Anterior cingulate cortex (tissue), 58 donors: ENCODE measurements around the gene ZNF860.

Source experiments
- DNase-seq, 58 donors: peaks; one replicate each; lab custom pipeline; 2025; lab: John Stamatoyannopoulos, UW

ZNF860 gene

DNA sequence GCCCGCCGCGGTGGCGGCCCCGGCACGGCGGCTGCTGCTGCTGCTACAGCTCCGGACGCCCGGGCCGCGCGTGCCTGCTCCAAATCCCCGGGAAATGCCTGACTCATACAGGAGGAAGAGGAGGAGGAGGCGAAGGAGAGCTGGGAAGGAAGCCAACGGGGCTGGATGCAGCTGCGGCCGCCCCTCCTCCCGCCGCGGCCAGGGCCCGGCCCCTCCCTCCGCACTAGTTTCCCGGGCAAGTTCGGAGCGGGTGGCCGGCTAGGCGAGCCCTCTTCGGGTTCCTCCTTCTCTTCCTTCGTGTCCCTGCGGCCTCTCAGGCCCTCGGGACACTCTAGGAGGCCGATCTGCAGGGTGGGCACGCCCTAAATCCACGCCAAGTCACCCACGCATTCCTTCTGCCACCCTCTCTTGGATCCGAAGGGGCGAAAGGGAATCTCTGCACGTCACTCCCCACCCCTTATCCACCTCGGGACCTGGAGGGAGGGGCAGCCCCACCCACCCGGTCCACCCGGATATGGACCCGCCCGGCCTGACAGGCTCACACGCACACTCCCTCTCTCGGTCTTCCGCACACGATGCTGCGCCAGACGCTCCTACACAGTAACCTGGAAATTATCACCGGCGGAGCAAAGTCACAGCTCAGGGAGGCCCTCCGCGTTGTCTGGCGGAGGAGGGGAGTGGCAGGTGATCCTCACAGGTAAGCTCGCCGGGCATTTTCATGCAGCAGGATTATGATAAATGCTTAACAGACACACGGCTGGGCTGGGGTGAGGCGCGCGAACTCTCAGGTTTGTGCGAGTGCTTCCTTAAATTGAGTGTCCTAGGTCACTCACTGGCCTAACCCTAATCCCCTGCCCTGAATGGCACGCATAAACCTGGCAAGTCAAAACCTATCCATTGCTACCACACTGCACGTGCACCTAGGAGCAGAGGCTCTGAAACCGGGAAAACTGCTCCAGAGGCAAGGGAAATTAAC, at the start of gene ZNF860, which contains the start of gene OSBPL10:
ZNF860 (plus strand) TSS at position 545 of the 976 bp plus-strand sequence. CDS start 7,330 bp downstream, outside the sequence.
OSBPL10 (minus strand) TSS at position 57 of the 976 bp plus-strand sequence. CDS start 83 bp downstream, outside the sequence.
- peak in 55 of 58 donors; percentile 8 to 86 (median 53) for DNase-seq

DNA sequence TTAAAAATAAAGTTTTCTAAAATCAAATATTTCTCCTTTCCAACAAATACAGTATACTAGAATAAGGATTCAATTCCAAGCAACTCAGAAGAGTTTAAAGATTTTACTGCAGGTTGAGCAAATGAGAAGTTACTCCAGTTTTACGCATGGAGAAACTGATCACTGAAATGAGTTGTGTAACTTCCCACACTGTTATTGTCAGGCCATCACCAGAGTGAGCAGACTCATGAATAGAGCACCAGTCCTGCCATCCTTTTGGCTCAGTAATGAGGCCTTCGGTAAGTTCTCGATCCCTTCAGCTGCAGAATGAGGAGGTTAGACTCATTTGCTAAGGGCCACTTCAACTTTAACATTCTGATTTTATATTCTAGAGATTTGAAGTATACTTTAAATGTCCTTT, 48.6 kb upstream of the ZNF860 start:
- DNase-seq, result no peak

DNA sequence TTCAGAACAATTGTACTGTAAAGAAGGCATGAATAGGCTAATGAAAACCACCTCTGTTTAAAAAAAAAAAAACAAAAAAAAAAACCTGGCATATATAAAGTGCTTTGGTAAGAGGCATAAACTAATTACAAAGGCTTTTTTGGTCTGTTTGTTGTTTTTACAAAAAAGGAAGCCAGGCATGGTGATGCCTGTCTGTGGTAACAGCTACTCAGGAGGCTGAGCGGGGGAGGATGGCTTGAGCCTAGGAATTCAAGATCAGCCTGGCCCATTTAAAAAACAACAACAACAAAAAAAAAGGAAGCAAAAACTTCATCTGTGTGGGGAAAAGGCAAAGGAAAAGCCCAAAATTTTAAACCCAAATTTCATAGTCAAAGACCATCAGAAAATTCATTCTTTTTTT, 47.5 kb upstream of the ZNF860 start:
- DNase-seq, result no peak

DNA sequence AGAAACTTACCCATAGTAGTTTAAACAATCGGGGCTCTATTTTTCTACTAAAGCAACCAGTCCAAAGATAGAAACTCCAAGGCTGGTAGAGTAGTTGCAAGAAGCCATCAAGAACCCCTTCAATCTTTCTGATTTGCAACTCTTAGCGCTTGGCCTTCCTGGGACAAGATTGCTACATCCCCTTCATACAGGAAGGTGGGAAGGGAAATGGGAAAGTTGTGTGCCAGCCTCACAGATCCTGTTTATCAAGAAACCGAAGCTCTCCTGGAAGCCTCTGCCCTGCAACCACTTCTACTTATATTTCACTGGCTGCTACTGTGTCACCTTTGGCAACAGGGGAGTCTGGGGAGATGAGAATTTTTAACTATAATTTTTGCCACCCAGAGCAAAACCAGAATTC, 46.7 kb upstream of the ZNF860 start:
- no peak for DNase-seq

DNA sequence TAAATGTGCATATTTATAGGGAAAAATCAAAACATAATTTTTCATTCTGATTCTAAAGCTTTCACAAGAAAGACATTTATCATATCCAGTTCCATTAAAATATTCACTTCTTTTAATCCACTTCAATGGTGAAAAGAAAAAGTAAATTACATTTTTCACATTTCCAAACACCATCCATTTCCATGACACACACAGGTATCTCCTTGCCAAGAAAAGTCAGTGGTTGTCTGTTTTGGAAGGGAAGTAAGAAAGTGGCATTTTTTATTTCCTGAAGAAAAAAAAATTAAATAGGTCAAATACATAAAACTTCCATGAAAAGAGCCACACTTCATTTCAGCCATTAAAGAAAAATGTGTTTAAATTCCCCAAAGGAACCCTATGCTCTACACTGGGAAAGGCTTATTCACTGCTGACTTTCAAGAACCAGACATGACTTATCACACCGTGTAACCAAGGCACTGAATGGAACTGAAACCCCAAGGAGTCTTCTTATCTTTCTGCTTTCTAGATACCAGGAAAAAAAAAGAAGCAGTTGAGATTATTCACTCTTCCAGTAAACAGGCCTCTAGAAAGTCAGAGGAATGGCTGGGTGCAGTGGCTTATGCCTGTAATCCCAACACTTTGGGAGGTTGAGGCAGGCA, 45.0 kb upstream of the ZNF860 start:
- DNase-seq, result no peak

DNA sequence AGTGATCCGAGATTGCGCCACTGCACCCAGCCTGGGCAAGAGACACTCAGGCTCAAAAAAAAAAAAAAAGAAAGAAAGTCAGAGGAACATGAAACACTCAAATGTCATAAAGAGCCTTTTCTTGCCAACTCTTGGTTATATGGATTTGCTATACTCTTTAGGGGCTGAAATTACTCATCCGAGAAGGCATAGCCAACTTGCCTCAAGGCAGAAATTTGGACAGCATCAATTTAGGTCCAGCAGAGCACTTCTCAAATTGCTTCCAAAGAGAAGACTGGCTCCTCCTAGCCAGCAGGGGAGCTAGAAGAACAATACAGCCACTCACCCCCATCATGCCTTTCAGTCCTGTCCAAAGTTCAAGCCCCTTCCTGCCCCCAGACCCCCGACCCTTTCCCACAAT, 44.3 kb upstream of the ZNF860 start:
- no peak for DNase-seq

DNA sequence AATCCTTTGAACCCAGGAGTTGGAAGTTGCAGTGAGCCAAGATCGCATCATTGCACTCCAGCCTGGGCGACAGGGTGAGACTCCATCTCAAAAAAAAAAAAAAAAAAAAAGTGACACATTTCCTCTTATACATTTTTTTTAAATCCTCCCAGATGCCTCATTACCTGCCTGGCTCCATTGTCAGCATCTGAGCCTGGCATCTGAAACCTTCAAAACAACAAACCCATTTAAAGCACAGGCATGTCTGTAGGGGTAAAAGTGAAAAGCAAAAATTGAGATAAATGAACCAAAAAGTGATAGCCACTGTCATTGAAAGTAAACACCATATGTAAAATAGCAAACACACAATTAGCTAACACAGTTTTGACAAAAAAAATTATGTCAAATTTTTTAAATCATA, 39.1 kb upstream of the ZNF860 start:
- no peak for DNase-seq

DNA sequence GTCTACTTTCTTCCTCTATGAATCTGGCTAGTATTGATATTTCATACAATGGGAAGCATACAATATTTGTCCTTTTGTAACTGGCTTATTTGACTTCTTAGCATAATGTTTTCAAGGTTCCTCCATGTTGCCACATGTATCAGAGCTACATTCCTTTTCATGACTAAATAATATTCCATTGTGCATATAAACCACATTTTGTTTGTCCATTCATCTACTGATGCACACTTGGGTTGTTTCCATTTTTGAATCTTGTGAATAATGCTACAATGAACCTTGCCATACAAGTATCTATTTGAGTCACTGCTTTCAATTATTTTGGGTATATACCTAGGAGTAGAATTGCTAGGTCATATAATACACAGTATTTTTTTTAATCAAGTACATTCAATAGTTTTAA, 38.5 kb upstream of the ZNF860 start:
- DNase-seq, result no peak

DNA sequence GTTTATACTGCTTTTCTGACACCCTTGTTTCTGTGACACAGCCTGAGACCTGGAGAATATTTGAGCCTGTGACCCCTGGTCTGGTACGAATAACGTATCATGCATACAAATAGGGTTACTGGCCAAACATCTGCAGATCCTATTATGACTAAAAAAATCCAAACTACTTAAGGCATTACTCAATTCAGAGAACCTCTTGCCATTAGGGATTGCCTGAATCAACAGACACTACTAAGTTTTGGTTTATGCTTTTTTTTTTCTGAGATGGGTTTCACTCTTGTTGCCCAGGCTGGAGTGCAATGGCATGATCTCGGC, 35.9 kb upstream of the ZNF860 start:
- DNase-seq, result no peak

DNA sequence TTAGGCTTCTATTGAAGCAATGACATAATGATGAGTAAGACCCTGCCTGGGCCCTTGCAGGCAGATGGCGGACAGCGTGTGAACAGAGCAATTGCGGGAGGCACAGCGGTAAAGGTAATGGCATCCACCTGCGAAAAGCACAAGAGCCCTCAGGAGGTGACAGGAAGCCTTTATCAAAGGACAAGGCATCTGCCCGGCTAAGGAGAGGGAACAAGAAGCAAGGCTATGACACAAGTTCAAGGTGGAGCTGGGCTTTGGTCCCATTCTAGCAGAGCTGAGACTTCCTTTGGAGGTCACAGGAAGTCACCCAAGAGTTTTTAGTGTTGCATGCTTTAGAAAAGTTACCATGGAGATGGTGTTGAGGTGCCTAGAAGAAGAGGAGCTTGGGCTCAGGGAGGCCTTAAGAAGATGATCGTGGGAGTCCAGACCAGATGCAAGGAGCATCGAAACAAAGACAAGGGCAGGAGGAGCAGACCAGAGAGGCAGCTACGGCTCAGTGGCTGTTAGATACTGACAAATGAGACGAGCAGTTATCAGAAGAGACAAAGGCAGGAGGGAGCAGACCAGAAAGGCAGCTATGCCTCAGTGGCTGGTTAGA, 35.0 kb upstream of the ZNF860 start:
- no peak for DNase-seq

DNA sequence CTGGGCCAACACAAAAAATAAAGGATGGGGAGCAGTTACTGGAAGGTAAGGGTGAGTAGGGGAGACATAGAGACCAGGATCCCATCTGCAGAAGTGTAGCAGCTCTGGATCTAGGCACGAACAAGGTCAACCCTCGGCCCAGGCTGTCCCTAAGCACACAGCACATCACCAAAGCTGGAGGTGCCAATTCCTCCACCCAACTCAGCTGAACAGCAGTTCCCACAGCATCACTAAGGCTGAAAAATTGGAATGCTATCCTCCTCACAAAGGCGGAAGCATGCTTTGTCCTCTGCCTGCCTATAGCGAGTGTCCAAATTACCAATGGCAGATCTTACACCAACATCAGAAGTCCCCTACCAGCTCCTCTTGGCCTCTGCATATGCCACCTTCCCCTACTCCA, 34.4 kb upstream of the ZNF860 start:
- no peak for DNase-seq

DNA sequence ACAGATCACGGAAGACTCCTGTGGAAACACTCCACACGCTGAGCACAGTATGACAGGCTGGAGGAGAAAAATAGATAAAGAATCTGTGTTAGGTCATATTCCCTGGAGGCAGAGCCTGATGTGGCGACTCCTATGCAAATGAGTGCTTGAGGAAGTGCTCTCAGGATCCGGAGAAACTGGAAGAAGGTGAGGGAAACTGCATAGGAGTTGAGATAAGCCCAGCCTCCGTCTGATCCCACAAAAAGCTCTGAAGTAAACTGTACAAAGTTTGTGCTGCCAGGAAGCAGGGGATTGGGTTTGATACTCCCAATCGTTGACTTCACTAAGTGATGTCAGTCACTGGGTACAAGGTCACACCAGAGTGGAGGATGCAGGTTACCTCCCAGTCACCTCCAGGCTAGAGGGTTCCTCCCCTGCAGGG, 33.9 kb upstream of the ZNF860 start:
- DNase-seq, result no peak

DNA sequence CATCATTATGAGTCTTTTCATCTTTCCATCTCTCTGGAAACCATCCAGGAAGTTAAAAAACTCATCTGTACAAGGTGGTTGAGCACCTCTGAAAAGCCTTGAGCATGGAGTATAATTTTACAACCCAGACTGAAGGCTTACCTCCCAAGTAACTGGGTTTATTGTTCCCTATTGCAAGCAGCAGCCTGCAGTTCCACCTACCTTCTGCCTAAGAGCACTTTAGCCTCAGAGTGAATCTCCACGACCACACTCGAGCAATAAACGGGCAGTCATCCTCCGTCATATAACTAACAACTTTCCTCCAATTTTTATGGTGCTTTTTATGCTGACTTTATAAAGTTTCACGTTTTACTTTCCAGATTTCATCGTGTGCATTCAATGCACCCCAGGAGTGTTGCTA, 33.3 kb upstream of the ZNF860 start:
- DNase-seq, result no peak

DNA sequence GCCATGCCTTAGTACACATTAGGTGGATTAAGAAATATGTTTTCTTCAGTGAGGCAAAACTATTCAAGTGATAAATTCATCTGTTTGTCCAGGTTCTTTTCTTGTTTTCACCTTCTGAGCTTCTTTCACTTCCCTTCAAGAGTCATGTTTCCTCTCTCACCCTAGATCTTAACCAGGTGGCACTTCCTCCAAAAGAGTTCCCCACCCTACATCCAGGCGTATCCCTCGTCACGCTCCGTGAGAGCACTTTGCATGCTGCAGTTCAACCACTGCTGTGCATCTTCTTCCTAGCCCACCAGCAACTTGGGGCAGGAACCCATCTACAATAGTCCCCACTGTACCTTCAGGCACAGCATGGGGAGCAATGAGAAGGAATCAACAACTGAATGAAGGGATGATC, 29.3 kb upstream of the ZNF860 start:
- DNase-seq, result no peak

DNA sequence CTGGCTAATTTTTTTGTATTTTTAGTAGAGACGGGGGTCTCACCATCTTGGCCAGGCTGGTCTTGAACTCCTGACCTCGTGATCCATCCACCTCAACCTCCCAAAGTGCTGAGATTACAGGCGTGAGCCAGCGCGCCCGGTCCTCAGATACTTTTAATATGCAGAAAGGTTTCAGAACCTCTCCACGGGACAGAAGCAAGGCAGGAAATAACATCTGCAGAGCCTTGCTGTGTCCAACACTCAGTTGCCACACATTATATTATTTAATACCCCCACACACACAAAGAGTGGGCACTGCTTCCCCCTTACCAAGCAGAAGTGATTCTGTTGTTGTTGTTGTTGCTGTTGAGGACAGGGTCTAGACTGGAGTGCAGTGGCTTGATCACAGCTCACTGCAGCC, 28.5 kb upstream of the ZNF860 start:
- no peak for DNase-seq

DNA sequence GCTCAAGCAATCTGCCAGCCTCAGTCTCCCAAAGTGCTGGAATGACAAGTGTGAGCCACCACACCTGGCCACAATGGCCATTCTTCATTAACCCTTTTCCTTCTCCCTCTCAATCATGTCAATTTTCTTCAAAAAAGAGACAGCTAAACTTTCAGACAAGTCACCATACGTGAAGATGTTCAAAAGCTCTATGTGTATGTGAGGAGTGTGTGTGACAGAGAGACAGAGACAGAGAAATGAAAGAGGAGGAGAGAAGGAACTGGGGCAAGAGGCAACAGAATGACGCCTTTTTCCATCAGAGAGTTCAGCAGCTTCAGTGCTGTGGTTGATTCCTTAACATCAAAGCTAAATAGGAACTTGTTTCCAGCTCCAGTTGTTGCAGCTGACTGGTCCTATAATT, 27.9 kb upstream of the ZNF860 start:
- no peak for DNase-seq

DNA sequence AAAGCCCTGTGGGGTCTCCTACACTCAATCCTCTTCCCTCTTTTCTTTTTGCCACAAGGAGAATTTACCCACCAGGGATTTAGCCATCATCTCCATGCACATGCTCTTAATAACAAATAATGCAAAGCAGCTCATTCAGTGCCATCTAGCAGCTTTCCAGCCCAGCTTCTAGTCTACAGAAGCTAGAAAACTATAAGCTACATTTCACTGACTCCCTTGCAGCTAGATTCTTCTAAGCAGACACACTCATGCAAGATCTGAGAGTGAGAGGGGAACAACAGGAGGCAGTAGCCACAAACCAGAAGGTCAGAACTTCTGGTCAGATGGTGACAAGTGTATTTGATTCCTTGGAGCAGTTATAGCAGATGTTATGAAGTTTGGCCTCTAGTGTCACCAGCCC, 26.0 kb upstream of the ZNF860 start:
- DNase-seq, result no peak

DNA sequence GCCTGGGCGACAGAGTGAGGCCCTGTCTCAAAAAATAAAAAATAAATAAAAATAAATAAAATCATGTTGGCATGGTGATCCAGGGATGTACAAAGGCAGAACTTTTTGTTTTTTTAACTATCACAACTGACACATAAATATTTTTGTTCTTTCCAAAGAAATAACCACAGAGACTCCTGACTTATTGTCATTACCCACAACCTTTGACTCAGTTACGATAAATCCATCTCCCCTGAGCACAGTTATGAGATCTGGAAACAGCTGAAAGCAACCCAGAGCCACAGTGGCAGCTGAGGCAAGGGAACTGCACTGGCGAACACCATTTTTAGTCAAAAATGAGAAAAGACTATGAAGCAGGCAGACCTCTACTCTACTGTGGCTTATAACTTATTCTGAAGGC, 24.4 kb upstream of the ZNF860 start:
- DNase-seq, result no peak

DNA sequence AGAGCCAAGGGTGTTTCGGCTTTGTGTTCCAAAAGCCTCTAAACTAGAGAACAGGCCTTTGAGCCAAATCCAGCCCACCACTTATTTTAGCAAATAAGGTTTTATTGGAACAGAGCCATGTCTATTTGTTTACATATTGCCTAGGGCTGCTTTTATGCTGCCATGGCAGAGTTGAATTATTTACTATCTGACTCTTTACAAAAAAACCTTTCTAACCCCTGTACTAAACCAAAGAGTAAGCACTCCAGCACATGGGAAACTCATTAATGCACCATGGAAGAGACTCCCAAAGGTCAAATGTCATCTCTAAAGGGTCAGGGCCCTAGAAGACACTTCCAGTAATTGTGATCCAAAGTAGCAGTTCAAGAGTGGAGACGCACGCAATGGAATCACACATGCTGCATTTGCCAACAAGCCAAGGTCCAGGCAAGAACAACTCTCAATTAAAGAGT, 22.8 kb upstream of the ZNF860 start:
- no peak for DNase-seq

DNA sequence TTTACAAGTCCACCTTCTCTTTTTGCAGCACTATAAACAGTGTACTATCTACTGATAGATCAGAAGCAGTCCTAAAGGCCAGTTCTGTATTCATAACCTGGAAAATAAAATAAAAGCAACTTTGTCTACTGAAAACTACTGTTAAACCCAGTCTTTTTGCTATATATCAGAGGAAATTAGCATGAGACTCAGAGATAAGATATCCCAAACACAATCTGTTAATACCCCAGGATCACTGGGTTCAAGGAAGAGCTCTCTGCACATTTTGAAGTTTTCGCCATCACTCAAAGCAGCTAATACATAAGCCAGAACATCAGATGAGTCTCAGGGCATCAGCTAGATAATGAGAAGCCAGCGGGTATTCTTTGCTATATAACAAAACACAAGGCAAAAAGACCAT, 22.3 kb upstream of the ZNF860 start:
- no peak for DNase-seq
